ENCODE data around the gene ZNF674. TPM values are rescaled to one million over a fixed set of nuclear protein-coding genes. Genes with fewer than 3 reads are reported as not detected.

Gene ZNF674
- total RNA-seq = 5.5 and 6.2 TPM in 2 replicates

DNA sequence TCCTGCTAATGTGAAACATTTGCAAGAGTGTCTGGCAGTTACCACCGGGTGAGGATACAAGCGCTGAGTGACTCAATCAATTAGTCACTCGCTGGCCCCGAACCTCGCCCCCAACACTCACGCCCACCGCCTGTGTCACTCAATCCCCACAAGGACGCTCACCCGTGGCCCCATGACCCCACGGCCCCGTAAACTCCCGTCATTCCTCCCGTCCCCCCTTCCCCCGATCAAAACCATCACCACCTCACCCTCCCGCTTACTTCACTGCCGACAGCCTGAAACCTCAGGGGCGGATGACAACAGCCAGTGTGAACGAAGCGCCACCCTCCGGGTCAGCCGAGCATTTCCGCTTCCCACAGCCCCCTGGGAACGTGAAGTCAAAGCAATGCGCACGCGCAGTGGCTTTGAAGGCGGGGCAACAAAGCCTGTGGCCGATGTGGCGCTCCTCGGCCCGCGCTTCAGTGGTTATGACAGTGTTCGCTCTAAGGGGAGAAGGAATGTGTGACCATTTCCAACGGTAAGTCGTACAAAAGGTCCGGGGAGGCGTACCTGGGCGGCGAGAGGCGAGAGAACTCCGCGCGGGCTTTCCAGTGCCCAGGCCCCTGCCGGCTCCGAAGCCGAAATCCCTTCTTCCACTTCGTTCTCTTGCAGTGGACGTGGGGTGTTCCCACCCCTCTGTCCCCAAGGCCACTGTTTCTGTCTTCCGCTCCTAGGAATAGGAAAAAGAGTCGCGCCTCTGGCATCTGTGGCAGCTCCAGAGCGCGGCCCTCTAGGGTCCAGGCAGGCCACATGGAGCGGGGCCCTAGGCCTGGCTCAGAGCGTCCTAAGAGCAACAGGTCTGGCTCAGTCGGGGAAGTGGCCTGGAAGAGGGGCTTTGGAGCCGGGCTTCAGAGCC, at the start of gene ZNF674:
TSS of gene ZNF674 (minus strand) at position 311 of the 895 bp plus-strand sequence. CDS start 3,334 bp downstream, outside the sequence.

DNA sequence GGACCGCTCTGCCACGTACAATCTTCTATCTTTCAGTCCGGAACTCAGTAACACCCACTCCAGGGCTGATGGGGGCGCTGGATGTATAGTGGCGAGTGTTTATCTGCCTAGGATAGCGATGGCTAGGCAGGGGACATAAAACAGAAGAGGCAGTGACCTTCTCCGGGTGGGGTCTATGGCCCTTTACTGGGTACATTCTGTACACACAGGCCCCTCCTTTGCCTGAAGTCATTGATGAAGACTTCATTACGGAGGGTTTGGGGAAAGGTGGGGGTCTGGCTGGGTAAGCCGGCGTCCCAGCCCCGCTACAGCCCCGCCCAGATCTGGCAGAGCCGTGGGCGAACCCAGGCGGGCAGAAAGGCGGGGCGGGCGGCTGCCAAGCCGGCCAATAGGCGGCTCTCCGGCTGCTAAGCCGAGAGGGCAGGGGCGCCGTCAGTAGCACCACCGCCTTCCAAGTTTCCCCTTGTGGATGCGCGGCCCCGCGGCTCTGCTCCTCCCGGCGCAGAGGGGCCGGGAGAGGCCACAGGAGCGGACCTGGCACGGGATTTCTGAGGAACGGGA, 28.2 kb upstream of the ZNF674 start, which contains the start of gene CHST7:
TSS of gene CHST7 (plus strand) at position 435 of the 561 bp plus-strand sequence. CDS start 167 bp downstream, outside the sequence.

Small RNA genes within 50 kb of the gene (small RNA-seq; reads per million reads assigned to genes)
- gene RF00017 = not detected
- gene RNU6-50P = not detected

Other genes with a start within 250 kb of the ZNF674 start
- gene CHST7, start 28.3 kb upstream of the ZNF674 start, total RNA-seq = 21.2 and 32.3 TPM in 2 replicates
- gene SLC9A7, start 213.7 kb upstream of the ZNF674 start, total RNA-seq = 14.4 and 25.8 TPM in 2 replicates